Activated B cell treated with CpG ODN at 0.5 μM for 24 hours (primary cell): ENCODE measurements around the gene ANTXR2. TPM values are rescaled to one million over a fixed set of nuclear protein-coding genes. Genes with fewer than 3 reads are reported as not detected.

Experiments used
- ATAC-seq: fragments of 200-7000 bp; cut with Tn5 transposase; one replicate; pipeline ENCODE4 v1.10.0; 2021; ENCODE audit warnings: low read depth, mild to moderate bottlenecking, moderate library complexity
- CTCF ChIA-PET: fragments of 350-600 bp; sonication (Branson Sonifier 250); formaldehyde crosslinking; loops from one replicate; lab custom pipeline; 2021; ENCODE audit warnings: antibody characterized with exemption; lab: Charles Lee
- POLR2A ChIA-PET: fragments of 350-600 bp; sonication (Branson Sonifier 250); formaldehyde crosslinking; loops from one replicate; lab custom pipeline; 2021; ENCODE audit warnings: antibody characterized with exemption; lab: Charles Lee
- DNase-seq: peaks from one replicate; pipeline ENCODE4 v3.0.0; 2022
- H3K27ac Mint-ChIP-seq: one replicate; pipeline ENCODE4 v1.8.0; 2020; ENCODE audit warnings: mixed read lengths
- H3K27me3 Mint-ChIP-seq: one replicate; pipeline ENCODE4 v1.8.0; 2021; ENCODE audit warnings: mixed read lengths
- H3K36me3 Mint-ChIP-seq: one replicate; pipeline ENCODE4 v1.8.0; 2021; ENCODE audit warnings: low read depth, mixed read lengths
- H3K4me1 Mint-ChIP-seq: one replicate; pipeline ENCODE4 v1.8.0; 2021; ENCODE audit warnings: mixed read lengths
- H3K4me3 Mint-ChIP-seq: one replicate; pipeline ENCODE4 v1.8.0; 2020; ENCODE audit warnings: mild to moderate bottlenecking, mixed read lengths
- H3K9me3 Mint-ChIP-seq: one replicate; pipeline ENCODE4 v1.8.0; 2020; ENCODE audit warnings: mixed read lengths
- CTCF ChIP-seq: fragments of 200-600 bp; IDR thresholded peaks from one replicate; pipeline ENCODE4 v1.8.0; 2022; ENCODE audit warnings: antibody characterized with exemption, mild to moderate bottlenecking
- intact Hi-C: fragments of 100-400 bp; cut with micrococcal nuclease; formaldehyde crosslinking; loops from one replicate; pipeline ENCODE4 v1.15.1; 2024
- total RNA-seq: library from RNA; stranded (reverse); gene quantifications from 2 replicates; pipeline ENCODE4 v1.2.3, GENCODE V29; 2022

ANTXR2 gene
- total RNA-seq, 1 donor from 2014 or later: 19.6 TPM

- Mint-ChIP-seq H3K9me3 (peaks cover 5% of the 10 kb centered on the region), H3K27me3 (peaks cover 4% of the 10 kb centered on the region), H3K4me3 (no peak overlapping the region), H3K4me1 (no peaks in the 10 kb centered on the region), H3K27ac (no peak overlapping the region), H3K36me3 (no peaks in the 10 kb centered on the region)
- intact Hi-C loops: no loop called here
- CTCF ChIA-PET: interaction anchor here (1.5 kb wide), 1 partner anchor 20 kb away, joined by 4 read pairs; no protein-coding TSS in a partner anchor
- ATAC-seq (no peak), DNase-seq (no peak)
- POLR2A ChIA-PET: no interaction called here
- no peak for TF ChIP-seq CTCF
These were observed 31.9 kb upstream of the ANTXR2 start for GRCh38 chr4:80104927-80105326.

GRCh38 chr4:80103629-80104028, 30.6 kb upstream of the ANTXR2 start:
- Mint-ChIP-seq H3K27ac (no peak overlapping the region), H3K4me3 (no peak overlapping the region), H3K27me3 (peaks cover 6% of the 10 kb centered on the region), H3K4me1 (no peaks in the 10 kb centered on the region), H3K9me3 (peaks cover 5% of the 10 kb centered on the region), H3K36me3 (no peaks in the 10 kb centered on the region)
- ATAC-seq: no peak
- CTCF ChIA-PET: no interaction called here
- no peak for DNase-seq
- POLR2A ChIA-PET: no interaction called here
- TF ChIP-seq CTCF: no peak
- intact Hi-C loops: no loop called here

- Mint-ChIP-seq H3K27me3 (peaks cover 6% of the 10 kb centered on the region), H3K9me3 (peaks cover 4% of the 10 kb centered on the region), H3K4me1 (no peaks in the 10 kb centered on the region), H3K36me3 (no peaks in the 10 kb centered on the region), H3K4me3 (no peak overlapping the region), H3K27ac (no peak overlapping the region)
- ChIA-PET POLR2A (no interaction called here), CTCF (no interaction called here)
- DNase-seq: no peak
- TF ChIP-seq CTCF: no peak
- ATAC-seq: no peak
- intact Hi-C loops: no loop called here
These were observed 28.7 kb upstream of the ANTXR2 start for GRCh38 chr4:80101792-80102116.

- DNase-seq (no peak), ATAC-seq (no peak)
- Mint-ChIP-seq H3K36me3 (no peaks in the 10 kb centered on the region), H3K27ac (no peak overlapping the region), H3K4me1 (no peaks in the 10 kb centered on the region), H3K9me3 (no peaks in the 10 kb centered on the region), H3K27me3 (peaks cover 5% of the 10 kb centered on the region), H3K4me3 (no peak overlapping the region)
- intact Hi-C loops: no loop called here
- TF ChIP-seq CTCF: no peak
- CTCF ChIA-PET: no interaction called here
- POLR2A ChIA-PET: no interaction called here
These were observed 28.2 kb upstream of the ANTXR2 start for GRCh38 chr4:80101071-80101791.

GRCh38 chr4:80099671-80100070, 26.6 kb upstream of the ANTXR2 start:
- CTCF ChIA-PET: no interaction called here
- no peak for DNase-seq
- Mint-ChIP-seq H3K36me3 (no peaks in the 10 kb centered on the region), H3K27ac (no peak overlapping the region), H3K9me3 (no peaks in the 10 kb centered on the region), H3K27me3 (peaks cover 5% of the 10 kb centered on the region), H3K4me1 (no peaks in the 10 kb centered on the region), H3K4me3 (no peak overlapping the region)
- no peak for TF ChIP-seq CTCF
- POLR2A ChIA-PET: no interaction called here
- no peak for ATAC-seq
- intact Hi-C loops: no loop called here
